CD8-positive, alpha-beta memory T cell (primary cell): Measurements from ENCODE around the gene SERPINA6. TPM values are rescaled to one million over a fixed set of nuclear protein-coding genes. Genes with fewer than 3 reads are reported as not detected.
A peak's percentile ranks its signal among the peaks of the same experiment; 100 is the strongest.

Source experiments
- CTCF ChIA-PET: fragments of 350-600 bp; sonication (Branson Sonifier 250); formaldehyde crosslinking; loops from one replicate; lab custom pipeline; 2021; ENCODE audit warnings: antibody characterized with exemption; lab: Charles Lee
- POLR2A ChIA-PET: fragments of 350-600 bp; sonication (Branson Sonifier 250); formaldehyde crosslinking; loops from one replicate; lab custom pipeline; 2021; ENCODE audit warnings: antibody characterized with exemption; lab: Charles Lee
- DNase-seq, 5 donors: peaks; one replicate each; pipeline versions ENCODE4 v3.0.0 to v3.0.0-alpha.2; 2020 to 2022; ENCODE audit warnings: mixed read lengths in 1 of 5
- H3K27ac ChIP-seq: one replicate; pipeline ENCODE4 v1.7.0; 2013; ENCODE audit warnings: low read depth, mild to moderate bottlenecking, low read length, moderate library complexity
- H3K27me3 ChIP-seq: 2 replicates; pipeline ENCODE4 v1.7.0; 2013; ENCODE audit warnings: low read length, mild to moderate bottlenecking; ENCODE audit not compliant: insufficient read depth, poor library complexity, severe bottlenecking
- H3K36me3 ChIP-seq: 2 replicates; pipeline ENCODE4 v1.7.0; 2013; ENCODE audit warnings: mild to moderate bottlenecking, low read length, moderate library complexity; ENCODE audit not compliant: insufficient read depth
- H3K4me1 ChIP-seq: 2 replicates; pipeline ENCODE4 v1.7.0; 2013; ENCODE audit warnings: mild to moderate bottlenecking, low read length, moderate library complexity; ENCODE audit not compliant: insufficient read depth
- H3K4me3 ChIP-seq: 2 replicates; pipeline ENCODE4 v1.7.0; 2013; ENCODE audit warnings: mild to moderate bottlenecking, low read length
- H3K9me3 ChIP-seq: 2 replicates; pipeline ENCODE4 v1.7.0; 2013; ENCODE audit warnings: mild to moderate bottlenecking, low read length
- H3K27ac Mint-ChIP-seq, 8 donors: one replicate each; pipeline ENCODE4 v1.8.0; 2020 to 2021; ENCODE audit warnings: mixed read lengths in 8 of 8, mild to moderate bottlenecking in 6 of 8, inconsistent platforms in 3 of 8, moderate library complexity in 3 of 8
- H3K27me3 Mint-ChIP-seq, 2 donors: one replicate each; pipeline ENCODE4 v1.8.0; 2020 to 2021; ENCODE audit warnings: mixed read lengths in 2 of 2, mild to moderate bottlenecking in 1 of 2, moderate library complexity in 1 of 2
- H3K36me3 Mint-ChIP-seq, 3 donors: one replicate each; pipeline ENCODE4 v1.8.0; 2020 to 2021; ENCODE audit warnings: mixed read lengths in 3 of 3, inconsistent platforms in 1 of 3, mild to moderate bottlenecking in 1 of 3
- H3K4me1 Mint-ChIP-seq, 3 donors: one replicate each; pipeline ENCODE4 v1.8.0; 2020 to 2021; ENCODE audit warnings: mixed read lengths in 3 of 3, inconsistent platforms in 1 of 3, mild to moderate bottlenecking in 1 of 3
- H3K4me3 Mint-ChIP-seq, 7 donors: one replicate each; pipeline ENCODE4 v1.8.0; 2020 to 2021; ENCODE audit warnings: mixed read lengths in 7 of 7, mild to moderate bottlenecking in 6 of 7, moderate library complexity in 4 of 7, inconsistent platforms in 2 of 7
- H3K9me3 Mint-ChIP-seq, 5 donors: one replicate each; pipeline ENCODE4 v1.8.0; 2020 to 2022; ENCODE audit warnings: mixed read lengths in 5 of 5, mild to moderate bottlenecking in 3 of 5, moderate library complexity in 2 of 5, inconsistent platforms in 1 of 5
- polyA plus RNA-seq: library from polyadenylated mRNA; unstranded; fragments of 300-500 nt; fragmentation: Illumina TruSeq; gene quantifications from one replicate; pipeline ENCODE4 v1.2.3, GENCODE V29; 2021
- total RNA-seq, 2 experiments: library from RNA; stranded (reverse); gene quantifications; one replicate each; pipeline ENCODE4 v1.2.3, GENCODE V29; 2021

Gene SERPINA6
- total and polyA plus RNA-seq, 3 experiments from 2014 or later = not detected

GRCh38 chr14:94338023-94338422 is 14.9 kb upstream of the SERPINA6 start:
- peaks cover 0 to 5% (median 0%) of the 10 kb centered on the region in 3 donors for H3K36me3 Mint-ChIP-seq
- peaks cover 8 to 40% of the 10 kb centered on the region in 2 donors for H3K27me3 Mint-ChIP-seq
- H3K4me1 Mint-ChIP-seq = peaks cover 0 to 11% (median 0%) of the 10 kb centered on the region in 3 donors
- ChIA-PET CTCF (no interaction called here), POLR2A (no interaction called here)
- no peak for DNase-seq
- Histone ChIP-seq H3K27ac (no peak overlapping the region), H3K4me1 (no peaks in the 10 kb centered on the region), H3K36me3 (no peaks in the 10 kb centered on the region), H3K27me3 (no peaks in the 10 kb centered on the region), H3K4me3 (no peak overlapping the region), H3K9me3 (no peaks in the 10 kb centered on the region)
- no peak overlapping the region for H3K4me3 Mint-ChIP-seq
- H3K27ac Mint-ChIP-seq = no peak overlapping the region
- H3K9me3 Mint-ChIP-seq = peaks cover 0 to 4% (median 0%) of the 10 kb centered on the region in 5 donors

GRCh38 chr14:94337274-94337673 is 14.1 kb upstream of the SERPINA6 start:
- Histone ChIP-seq H3K4me1 (no peaks in the 10 kb centered on the region), H3K9me3 (no peaks in the 10 kb centered on the region), H3K36me3 (no peaks in the 10 kb centered on the region), H3K27me3 (no peaks in the 10 kb centered on the region), H3K4me3 (no peak overlapping the region), H3K27ac (no peak overlapping the region)
- Mint-ChIP-seq H3K27ac (no peak overlapping the region), H3K36me3 (peaks cover 0 to 5% (median 0%) of the 10 kb centered on the region in 3 donors), H3K27me3 (peaks cover 8 to 40% of the 10 kb centered on the region in 2 donors), H3K4me1 (peaks cover 0 to 8% (median 0%) of the 10 kb centered on the region in 3 donors), H3K4me3 (no peak overlapping the region), H3K9me3 (peaks cover 0 to 4% (median 0%) of the 10 kb centered on the region in 5 donors)
- DNase-seq = no peak
- POLR2A ChIA-PET = no interaction called here
- CTCF ChIA-PET = no interaction called here

GRCh38 chr14:94334872-94335271 is 11.7 kb upstream of the SERPINA6 start:
- no peak for DNase-seq
- Mint-ChIP-seq H3K4me3 (no peak overlapping the region), H3K36me3 (no peaks in the 10 kb centered on the region), H3K27ac (no peak overlapping the region), H3K9me3 (peaks cover 0 to 4% (median 0%) of the 10 kb centered on the region in 5 donors), H3K4me1 (no peaks in the 10 kb centered on the region), H3K27me3 (peaks cover 0 to 30% of the 10 kb centered on the region in 2 donors)
- POLR2A ChIA-PET = no interaction called here
- CTCF ChIA-PET = interaction anchor here (1.3 kb wide), 1 partner anchor 299 kb away, joined by 3 read pairs; no protein-coding TSS in a partner anchor
- Histone ChIP-seq H3K4me3 (no peak overlapping the region), H3K27me3 (no peaks in the 10 kb centered on the region), H3K27ac (no peak overlapping the region), H3K9me3 (no peaks in the 10 kb centered on the region), H3K4me1 (no peaks in the 10 kb centered on the region), H3K36me3 (no peaks in the 10 kb centered on the region)

GRCh38 chr14:94332587-94332986 is 9.5 kb upstream of the SERPINA6 start:
- no peak overlapping the region for H3K4me3 Mint-ChIP-seq
- CTCF ChIA-PET = no interaction called here
- DNase-seq = no peak

GRCh38 chr14:94332063-94332583 is 9.0 kb upstream of the SERPINA6 start:
- H3K9me3 ChIP-seq = no peaks in the 10 kb centered on the region
- Mint-ChIP-seq H3K4me3 (no peak overlapping the region), H3K36me3 (no peaks in the 10 kb centered on the region), H3K27ac (peak overlapping the region in 1 of 8 donors; percentile 67), H3K27me3 (peaks cover 0 to 22% of the 10 kb centered on the region in 2 donors), H3K4me1 (no peaks in the 10 kb centered on the region), H3K9me3 (peaks cover 0 to 2% (median 0%) of the 10 kb centered on the region in 5 donors)
- ChIA-PET POLR2A (no interaction called here), CTCF (no interaction called here)
- H3K27ac ChIP-seq = no peak overlapping the region
- no peaks in the 10 kb centered on the region for H3K4me1 ChIP-seq
- H3K27me3 ChIP-seq = no peaks in the 10 kb centered on the region
- no peaks in the 10 kb centered on the region for H3K36me3 ChIP-seq
- DNase-seq = no peak
- H3K4me3 ChIP-seq = no peak overlapping the region

More at GRCh38 chr14:94332587-94332986, 9.5 kb upstream of the SERPINA6 start:
- peaks cover 0 to 2% (median 0%) of the 10 kb centered on the region in 5 donors for H3K9me3 Mint-ChIP-seq
- no peak overlapping the region for H3K27ac Mint-ChIP-seq
- Histone ChIP-seq H3K27me3 (no peaks in the 10 kb centered on the region), H3K27ac (no peak overlapping the region), H3K4me1 (no peaks in the 10 kb centered on the region), H3K4me3 (no peak overlapping the region), H3K36me3 (no peaks in the 10 kb centered on the region), H3K9me3 (no peaks in the 10 kb centered on the region)
- H3K27me3 Mint-ChIP-seq = peaks cover 0 to 26% of the 10 kb centered on the region in 2 donors
- POLR2A ChIA-PET = no interaction called here
- no peaks in the 10 kb centered on the region for H3K36me3 Mint-ChIP-seq
- no peaks in the 10 kb centered on the region for H3K4me1 Mint-ChIP-seq

- H3K4me3 Mint-ChIP-seq = no peak overlapping the region
- no peaks in the 10 kb centered on the region for H3K36me3 Mint-ChIP-seq
- ChIA-PET CTCF (no interaction called here), POLR2A (no interaction called here)
- H3K36me3 ChIP-seq = no peaks in the 10 kb centered on the region
- DNase-seq = no peak
- no peak overlapping the region for H3K27ac ChIP-seq
- no peaks in the 10 kb centered on the region for H3K4me1 Mint-ChIP-seq
- H3K27me3 ChIP-seq = no peaks in the 10 kb centered on the region
- no peak overlapping the region for H3K27ac Mint-ChIP-seq
- H3K9me3 ChIP-seq = no peaks in the 10 kb centered on the region
- H3K4me1 ChIP-seq = no peaks in the 10 kb centered on the region
- no peak overlapping the region for H3K4me3 ChIP-seq
- peaks cover 0 to 25% of the 10 kb centered on the region in 2 donors for H3K27me3 Mint-ChIP-seq
- H3K9me3 Mint-ChIP-seq = peaks cover 0 to 2% (median 0%) of the 10 kb centered on the region in 5 donors
Measured at GRCh38 chr14:94331462-94331861, 8.3 kb upstream of the SERPINA6 start.

- no peak for DNase-seq
- Histone ChIP-seq H3K4me3 (no peak overlapping the region), H3K36me3 (no peaks in the 10 kb centered on the region), H3K9me3 (no peaks in the 10 kb centered on the region), H3K27ac (no peak overlapping the region), H3K27me3 (no peaks in the 10 kb centered on the region), H3K4me1 (no peaks in the 10 kb centered on the region)
- Mint-ChIP-seq H3K4me3 (no peak overlapping the region), H3K9me3 (no peaks in the 10 kb centered on the region), H3K27ac (no peak overlapping the region), H3K27me3 (peaks cover 0 to 21% of the 10 kb centered on the region in 2 donors), H3K4me1 (no peaks in the 10 kb centered on the region), H3K36me3 (no peaks in the 10 kb centered on the region)
- ChIA-PET CTCF (no interaction called here), POLR2A (no interaction called here)
Measured at GRCh38 chr14:94330857-94331256, 7.7 kb upstream of the SERPINA6 start.

GRCh38 chr14:94330432-94330831 is 7.3 kb upstream of the SERPINA6 start:
- Histone ChIP-seq H3K27ac (no peak overlapping the region), H3K36me3 (no peaks in the 10 kb centered on the region), H3K4me3 (no peak overlapping the region), H3K9me3 (no peaks in the 10 kb centered on the region), H3K4me1 (no peaks in the 10 kb centered on the region), H3K27me3 (no peaks in the 10 kb centered on the region)
- no peak overlapping the region for H3K4me3 Mint-ChIP-seq
- no peaks in the 10 kb centered on the region for H3K36me3 Mint-ChIP-seq
- peaks cover 0 to 17% of the 10 kb centered on the region in 2 donors for H3K27me3 Mint-ChIP-seq
- no peak for DNase-seq
- no peaks in the 10 kb centered on the region for H3K4me1 Mint-ChIP-seq
- CTCF ChIA-PET = no interaction called here
- H3K9me3 Mint-ChIP-seq = no peaks in the 10 kb centered on the region
- POLR2A ChIA-PET = no interaction called here
- H3K27ac Mint-ChIP-seq = peak overlapping the region in 1 of 8 donors; percentile 4
